HepG2 (cell line): Measurements from ENCODE around the gene ZNF512B. TPM values are rescaled to one million over a fixed set of nuclear protein-coding genes. Genes with fewer than 3 reads are reported as not detected.
A peak's percentile ranks its signal among the peaks of the same experiment; 100 is the strongest.

Source experiments
- CBFB ChIP-seq: sonication (generic); formaldehyde crosslinking; IDR thresholded peaks from 2 replicates; pipeline ENCODE4 v1.4.0; 2020; ENCODE audit warnings: missing genetic modification reagents
- DZIP1 ChIP-seq: sonication (generic); formaldehyde crosslinking; IDR thresholded peaks from 2 replicates; pipeline ENCODE4 v1.5.0; 2020; ENCODE audit warnings: mild to moderate bottlenecking, missing genetic modification reagents
- ERF ChIP-seq: IDR thresholded peaks from 2 replicates; pipeline ENCODE4 v1.6.1; 2018; ENCODE audit warnings: missing biosample characterization, missing genetic modification reagents
- GATAD1 ChIP-seq: IDR thresholded peaks from 2 replicates; pipeline ENCODE4 v1.6.1; 2016; ENCODE audit warnings: missing genetic modification reagents, missing compliant biosample characterization
- HMG20B ChIP-seq: conservative IDR thresholded peaks from 2 replicates; pipeline ENCODE4 v1.6.1; 2016; ENCODE audit warnings: missing genetic modification reagents, missing compliant biosample characterization
- NFE2 ChIP-seq: sonication (generic); formaldehyde crosslinking; IDR thresholded peaks from 2 replicates; pipeline ENCODE4 v1.4.0; 2020; ENCODE audit warnings: missing genetic modification reagents
- PITX1 ChIP-seq: sonication (generic); formaldehyde crosslinking; IDR thresholded peaks from 2 replicates; pipeline ENCODE4 v1.5.1; 2020; ENCODE audit warnings: mild to moderate bottlenecking, missing genetic modification reagents
- RBM22 ChIP-seq: fragments of 200-400 bp; formaldehyde crosslinking; optimal IDR thresholded peaks from 2 replicates; pipeline ENCODE3; 2017; ENCODE audit warnings: mild to moderate bottlenecking, low read length, moderate library complexity
- SIN3B ChIP-seq: fragments of 150-350 bp; IDR thresholded peaks from 2 replicates; pipeline ENCODE4 v1.6.1; 2014; ENCODE audit warnings: low read length
- TAF15 ChIP-seq: fragments of 200-400 bp; formaldehyde crosslinking; IDR thresholded peaks from one replicate; pipeline ENCODE4 v1.6.1; 2018; ENCODE audit warnings: mild to moderate bottlenecking, low read depth, low read length; ENCODE audit not compliant: poor library complexity, severe bottlenecking
- THYN1 ChIP-seq: sonication (generic); formaldehyde crosslinking; IDR thresholded peaks from 2 replicates; pipeline ENCODE4 v1.8.1; 2023; ENCODE audit warnings: low read depth, mild to moderate bottlenecking, moderate library complexity, missing genetic modification reagents, borderline replicate concordance
- USF2 ChIP-seq, 2 experiments: sonication (generic) in 1 of 2; formaldehyde crosslinking in 1 of 2; IDR thresholded peaks; 2 replicates each; pipeline versions ENCODE4 v1.5.1 to v1.6.1; 2011 to 2020; ENCODE audit warnings: borderline replicate concordance in 1 of 2, low read depth in 1 of 2, low read length in 1 of 2, mild to moderate bottlenecking in 1 of 2, missing genetic modification reagents in 1 of 2, moderate library complexity in 1 of 2
- ZBTB26 ChIP-seq: IDR thresholded peaks from 2 replicates; pipeline ENCODE4 v1.6.1; 2016; ENCODE audit warnings: missing compliant biosample characterization, missing genetic modification reagents, borderline replicate concordance
- ZBTB42 ChIP-seq: sonication (generic); formaldehyde crosslinking; IDR thresholded peaks from 2 replicates; pipeline ENCODE4 v1.5.0; 2020; ENCODE audit warnings: mild to moderate bottlenecking, missing genetic modification reagents
- ZFP1 ChIP-seq: IDR thresholded peaks from 2 replicates; pipeline ENCODE4 v1.6.1; 2016
- ZFX ChIP-seq: sonication (generic); formaldehyde crosslinking; IDR thresholded peaks from 2 replicates; pipeline ENCODE4 v1.4.0; 2020; ENCODE audit warnings: mild to moderate bottlenecking, low read depth, missing genetic modification reagents, moderate library complexity
- ZNF10 ChIP-seq: sonication (generic); formaldehyde crosslinking; IDR thresholded peaks from 2 replicates; pipeline ENCODE4 v1.4.0; 2020; ENCODE audit warnings: mild to moderate bottlenecking, low read depth, missing genetic modification reagents, borderline replicate concordance
- ZNF251 ChIP-seq: sonication (generic); formaldehyde crosslinking; IDR thresholded peaks from 2 replicates; pipeline ENCODE4 v1.9.0; 2021; ENCODE audit warnings: mild to moderate bottlenecking, missing genetic modification reagents
- ZNF274 ChIP-seq: sonication (generic); formaldehyde crosslinking; IDR thresholded peaks from 2 replicates; pipeline ENCODE4 v1.5.1; 2020; ENCODE audit warnings: mild to moderate bottlenecking, missing genetic modification reagents
- ZNF530 ChIP-seq: sonication (generic); formaldehyde crosslinking; IDR thresholded peaks from 2 replicates; pipeline ENCODE4 v1.5.0; 2020; ENCODE audit warnings: low read depth, mild to moderate bottlenecking, missing genetic modification reagents
- ZNF549 ChIP-seq: sonication (generic); formaldehyde crosslinking; IDR thresholded peaks from 2 replicates; pipeline ENCODE4 v1.5.0; 2020; ENCODE audit warnings: missing genetic modification reagents
- ZNF605 ChIP-seq: sonication (generic); formaldehyde crosslinking; IDR thresholded peaks from 2 replicates; pipeline ENCODE4 v1.8.0; 2022; ENCODE audit warnings: mild to moderate bottlenecking, missing genetic modification reagents
- ZNF768 ChIP-seq: sonication (generic); formaldehyde crosslinking; IDR thresholded peaks from 2 replicates; pipeline ENCODE4 v1.4.0; 2020; ENCODE audit warnings: missing genetic modification reagents
- ZNF83 ChIP-seq: sonication (generic); formaldehyde crosslinking; IDR thresholded peaks from 2 replicates; pipeline ENCODE4 v1.4.0; 2020; ENCODE audit warnings: missing genetic modification reagents, mild to moderate bottlenecking, borderline replicate concordance
- polyA plus RNA-seq, 8 experiments: library from polyadenylated mRNA; depleted of rRNA in 3 of 8; stranded (reverse) in 7 of 8; unstranded in 1 of 8; fragments of >200 nt; fragmentation: Illumina TruSeq in 4 of 8; extraction: Trizol in 4 of 8; gene quantifications; 2 replicates each; pipeline versions ENCODE4 v1.2.1 to v1.2.3, GENCODE V29; 2011 to 2016; ENCODE audit warnings: low read depth in 4 of 8, missing spikeins in 1 of 8, mixed read lengths in 1 of 8; ENCODE audit not compliant: insufficient read depth in 1 of 8
- total RNA-seq, 5 experiments: library from RNA; depleted of rRNA; stranded (reverse); fragments of >200 nt; fragmentation: Illumina TruSeq; extraction: Trizol; gene quantifications; 2 replicates each; pipeline ENCODE4 v1.2.3, GENCODE V29; 2016; ENCODE audit warnings: low read depth in 1 of 5

The ZNF512B gene
- total and polyA plus RNA-seq, 2 of the 13 experiments (the other 11 are each of a cell fraction or from before 2014, with no cell fraction given): 11.5 to 30.6 TPM

GRCh38 chr20:63967330-63968135 lies 2.2 kb downstream of the ZNF512B start (continued):
- TF ChIP-seq DZIP1 (CRISPR knock-in tag) (0 out of 2 replicates have a peak, but pooled peaks have one; percentile 43), NFE2 (CRISPR knock-in tag) (no peak), ZNF10 (CRISPR knock-in tag) (no peak), RBM22 (peak; percentile 92), ZNF768 (CRISPR knock-in tag) (peak; percentile 31; the same call in 1 of the 2 replicates), ZNF251 (CRISPR knock-in tag) (no peak), TAF15 (no peak), ZBTB26 (CRISPR knock-in tag) (no peak), ZFX (CRISPR knock-in tag) (peak; percentile 36; the same call in 1 of the 2 replicates), ZNF605 (CRISPR knock-in tag) (0 out of 2 replicates have a peak, but pooled peaks have one; percentile 15), HMG20B (CRISPR knock-in tag) (no peak), ZNF83 (CRISPR knock-in tag) (no peak), USF2 (IDR thresholded peaks at IDR 0.05; ENCODE audit: low read depth, low read length) (no peak), USF2 (CRISPR knock-in tag; IDR thresholded peaks at IDR 0.05; ENCODE audit: borderline replicate concordance) (no peak), GATAD1 (CRISPR knock-in tag) (no peak), ZNF549 (no peak), ZNF274 (0 out of 2 replicates have a peak, but pooled peaks have one; percentile 36), ZFP1 (CRISPR knock-in tag) (no peak), ZBTB42 (CRISPR knock-in tag) (no peak), CBFB (CRISPR knock-in tag) (no peak), ZNF530 (CRISPR knock-in tag) (no peak), THYN1 (no peak), SIN3B (no peak), ERF (CRISPR knock-in tag) (0 out of 2 replicates have a peak, but pooled peaks have one; percentile 4), PITX1 (CRISPR knock-in tag) (0 out of 2 replicates have a peak, but pooled peaks have one; percentile 22)
- TF ChIP-seq, all 625 proteins: peak for 17
